ENCODE measurements around the gene AFF3.

Gene AFF3

DNA sequence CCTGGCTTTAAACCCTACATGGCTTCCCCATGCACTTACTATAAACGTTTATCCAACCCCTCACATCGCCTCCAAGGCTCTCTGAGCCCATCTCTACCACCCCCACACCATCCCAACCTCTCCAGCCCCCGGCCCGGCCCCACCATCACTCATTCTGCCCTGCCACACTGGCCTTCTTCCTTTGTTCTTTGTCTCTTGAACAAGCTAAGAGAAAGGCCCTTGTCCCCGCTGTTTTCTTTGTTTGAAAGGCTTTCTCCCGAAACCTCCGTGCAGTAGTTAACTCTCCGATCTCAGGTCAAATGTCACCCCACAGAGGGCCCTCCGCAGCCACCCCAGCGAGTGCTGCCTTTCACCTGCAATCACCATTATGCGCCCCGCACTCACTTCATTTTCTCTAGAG lies 100.4 kb downstream of the AFF3 start:
- H3K9me3 ChIP-seq (ENCODE audit: insufficient read depth, low read length) = no peaks in the 10 kb centered on the region
- TF ChIP-seq, protein P1, sequence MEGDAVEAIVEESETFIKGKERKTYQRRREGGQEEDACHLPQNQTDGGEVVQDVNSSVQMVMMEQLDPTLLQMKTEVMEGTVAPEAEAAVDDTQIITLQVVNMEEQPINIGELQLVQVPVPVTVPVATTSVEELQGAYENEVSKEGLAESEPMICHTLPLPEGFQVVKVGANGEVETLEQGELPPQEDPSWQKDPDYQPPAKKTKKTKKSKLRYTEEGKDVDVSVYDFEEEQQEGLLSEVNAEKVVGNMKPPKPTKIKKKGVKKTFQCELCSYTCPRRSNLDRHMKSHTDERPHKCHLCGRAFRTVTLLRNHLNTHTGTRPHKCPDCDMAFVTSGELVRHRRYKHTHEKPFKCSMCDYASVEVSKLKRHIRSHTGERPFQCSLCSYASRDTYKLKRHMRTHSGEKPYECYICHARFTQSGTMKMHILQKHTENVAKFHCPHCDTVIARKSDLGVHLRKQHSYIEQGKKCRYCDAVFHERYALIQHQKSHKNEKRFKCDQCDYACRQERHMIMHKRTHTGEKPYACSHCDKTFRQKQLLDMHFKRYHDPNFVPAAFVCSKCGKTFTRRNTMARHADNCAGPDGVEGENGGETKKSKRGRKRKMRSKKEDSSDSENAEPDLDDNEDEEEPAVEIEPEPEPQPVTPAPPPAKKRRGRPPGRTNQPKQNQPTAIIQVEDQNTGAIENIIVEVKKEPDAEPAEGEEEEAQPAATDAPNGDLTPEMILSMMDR (IDR thresholded peaks at IDR 0.05; ENCODE audit: low read depth, low read length) = no peak
- no peak for TF ChIP-seq EZH2phosphoT487 (IDR thresholded peaks at IDR 0.05; ENCODE audit: low read depth)
- peaks cover 48% of the 10 kb centered on the region; the same call in 1 of the 2 replicates for H3K79me2 ChIP-seq (ENCODE audit: low read length)
- H4K20me1 ChIP-seq (ENCODE audit: insufficient read depth, low read length) = peaks cover 27% of the 10 kb centered on the region
- no peak overlapping the region for H3K4me2 ChIP-seq (ENCODE audit: low read length)
- H3K4me3 ChIP-seq (ENCODE audit: low read length) = no peak overlapping the region
- peaks cover 21% of the 10 kb centered on the region for H3K36me3 ChIP-seq (replicated peaks; ENCODE audit: low read depth, low read length)
- no peaks in the 10 kb centered on the region for H3K27me3 ChIP-seq (ENCODE audit: low read depth, low read length)
- H3K9ac ChIP-seq (ENCODE audit: low read length) = no peak overlapping the region
- no peak overlapping the region for H3K27ac ChIP-seq (ENCODE audit: low read length)
- H2AFZ ChIP-seq (ENCODE audit: low read depth, low read length) = no peak overlapping the region
- H3K4me1 ChIP-seq (ENCODE audit: low read length) = peaks cover 19% of the 10 kb centered on the region

DNA sequence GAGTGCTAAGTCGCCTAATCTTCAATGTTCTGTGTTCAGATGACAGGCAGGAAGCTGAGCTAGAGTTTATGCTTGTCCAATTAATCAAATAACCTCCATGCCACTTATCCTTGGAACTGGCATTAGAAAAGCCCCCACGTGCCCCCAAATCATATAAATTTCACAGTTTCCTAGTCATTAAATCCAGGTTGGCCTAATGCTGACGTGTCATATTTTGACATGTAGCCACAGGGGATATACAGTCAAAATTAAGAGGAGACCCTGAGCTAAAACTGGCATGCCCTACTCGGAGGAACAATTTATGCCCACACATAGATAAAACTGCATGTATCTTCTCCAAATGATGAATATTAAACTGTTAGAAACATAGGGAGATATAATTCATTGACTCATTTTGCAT lies 101.0 kb downstream of the AFF3 start:
- Histone ChIP-seq H3K4me2 (ENCODE audit: low read length) (no peak overlapping the region), H2AFZ (ENCODE audit: low read depth, low read length) (no peak overlapping the region), H3K9ac (ENCODE audit: low read length) (no peak overlapping the region), H3K4me1 (ENCODE audit: low read length) (peaks cover 19% of the 10 kb centered on the region), H3K36me3 (replicated peaks; ENCODE audit: low read depth, low read length) (peaks cover 21% of the 10 kb centered on the region), H3K27ac (ENCODE audit: low read length) (no peak overlapping the region), H3K4me3 (ENCODE audit: low read length) (no peak overlapping the region), H3K9me3 (ENCODE audit: insufficient read depth, low read length) (no peaks in the 10 kb centered on the region), H3K79me2 (ENCODE audit: low read length) (peaks cover 52% of the 10 kb centered on the region), H4K20me1 (ENCODE audit: insufficient read depth, low read length) (peaks cover 32% of the 10 kb centered on the region), H3K27me3 (ENCODE audit: low read depth, low read length) (no peaks in the 10 kb centered on the region)
- no peak for TF ChIP-seq EZH2phosphoT487 (IDR thresholded peaks at IDR 0.05; ENCODE audit: low read depth)
- TF ChIP-seq, protein P1 (IDR thresholded peaks at IDR 0.05; ENCODE audit: low read depth, low read length) = no peak

DNA sequence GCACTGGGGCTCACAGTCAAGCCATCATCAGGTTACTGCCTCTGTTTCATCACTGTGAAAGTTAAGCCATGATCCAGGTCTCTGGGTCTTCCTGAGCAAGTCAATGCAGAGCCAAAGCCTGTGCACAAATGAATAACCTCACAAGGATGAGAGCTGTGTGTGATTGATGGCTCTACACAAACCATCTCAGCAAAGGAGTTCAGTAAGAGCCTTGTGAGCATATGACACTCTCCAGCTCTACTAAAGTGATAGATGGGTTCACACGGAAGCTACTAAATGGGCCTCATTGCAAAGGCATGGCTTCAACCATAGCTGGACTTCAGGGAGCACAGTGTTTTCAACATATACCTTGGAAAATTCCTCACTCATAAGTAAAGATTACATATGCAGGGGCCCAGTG lies 101.5 kb downstream of the AFF3 start:
- TF ChIP-seq EZH2phosphoT487 (IDR thresholded peaks at IDR 0.05; ENCODE audit: low read depth) = no peak
- TF ChIP-seq, protein P1 (IDR thresholded peaks at IDR 0.05; ENCODE audit: low read depth, low read length) = no peak
- Histone ChIP-seq H3K27me3 (ENCODE audit: low read depth, low read length) (no peaks in the 10 kb centered on the region), H2AFZ (ENCODE audit: low read depth, low read length) (no peak overlapping the region), H3K36me3 (replicated peaks; ENCODE audit: low read depth, low read length) (peaks cover 18% of the 10 kb centered on the region), H3K9ac (ENCODE audit: low read length) (no peak overlapping the region), H3K4me2 (ENCODE audit: low read length) (no peak overlapping the region), H3K9me3 (ENCODE audit: insufficient read depth, low read length) (no peaks in the 10 kb centered on the region), H3K27ac (ENCODE audit: low read length) (no peak overlapping the region), H3K79me2 (ENCODE audit: low read length) (peaks cover 47% of the 10 kb centered on the region), H4K20me1 (ENCODE audit: insufficient read depth, low read length) (peaks cover 32% of the 10 kb centered on the region), H3K4me1 (ENCODE audit: low read length) (peaks cover 19% of the 10 kb centered on the region), H3K4me3 (ENCODE audit: low read length) (no peak overlapping the region)

GRCh38 chr2:100039291-100039980 lies 103.0 kb downstream of the AFF3 start:
- Histone ChIP-seq H3K4me1 (ENCODE audit: low read length) (peaks cover 19% of the 10 kb centered on the region), H4K20me1 (ENCODE audit: insufficient read depth, low read length) (peaks cover 45% of the 10 kb centered on the region), H3K4me3 (ENCODE audit: low read length) (no peak overlapping the region), H3K9ac (ENCODE audit: low read length) (no peak overlapping the region), H3K36me3 (replicated peaks; ENCODE audit: low read depth, low read length) (peaks cover 17% of the 10 kb centered on the region), H3K79me2 (ENCODE audit: low read length) (peaks cover 59% of the 10 kb centered on the region), H3K4me2 (ENCODE audit: low read length) (no peak overlapping the region), H2AFZ (ENCODE audit: low read depth, low read length) (no peak overlapping the region), H3K27me3 (ENCODE audit: low read depth, low read length) (no peaks in the 10 kb centered on the region), H3K9me3 (ENCODE audit: insufficient read depth, low read length) (no peaks in the 10 kb centered on the region), H3K27ac (ENCODE audit: low read length) (no peak overlapping the region)
- TF ChIP-seq, protein P1 (IDR thresholded peaks at IDR 0.05; ENCODE audit: low read depth, low read length) = no peak
- no peak for TF ChIP-seq EZH2phosphoT487 (IDR thresholded peaks at IDR 0.05; ENCODE audit: low read depth)
